Measurements from ENCODE around the gene BNIPL.

The BNIPL gene

DNA sequence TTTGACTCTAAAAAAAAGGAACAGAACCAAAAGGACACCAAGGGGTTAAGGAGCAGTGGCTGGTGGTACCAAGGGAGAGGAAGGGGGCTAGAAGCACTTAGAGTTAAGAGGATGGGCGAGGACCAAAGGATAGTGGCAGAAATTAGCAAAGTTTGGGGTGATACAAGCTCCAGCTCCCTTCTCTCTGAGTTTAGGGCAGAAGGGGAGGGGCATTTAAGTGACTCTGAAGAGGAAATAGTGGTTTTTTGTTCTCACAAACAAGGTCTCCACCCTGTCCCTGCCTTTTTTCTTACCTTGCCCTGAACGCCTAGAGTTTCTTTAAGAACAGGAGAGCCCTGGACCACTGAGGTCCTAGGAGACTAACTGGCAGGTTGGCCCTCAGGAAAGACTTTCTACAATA lies 19.8 kb downstream of the BNIPL start:
- DNase-seq (ENCODE audit: low read depth in 1 of 2, low spot score in 1 of 2): no peak

GRCh38 chr1:151058692-151059091 lies 22.3 kb downstream of the BNIPL start:
- no peak for DNase-seq (ENCODE audit: low read depth in 1 of 2, low spot score in 1 of 2)

GRCh38 chr1:151059109-151060006 lies 23.0 kb downstream of the BNIPL start, which contains the start of gene CDC42SE1:
TSS of gene CDC42SE1 (minus strand) at chr1:151059622. CDS start at chr1:151055730, 3,892 bp downstream.
- DNase-seq (ENCODE audit: low read depth in 1 of 2, low spot score in 1 of 2): peak; percentile 67

GRCh38 chr1:151060007-151060656 lies 23.7 kb downstream of the BNIPL start, which contains the start of gene MLLT11:
TSS of gene MLLT11 (plus strand) at chr1:151060397. CDS start at chr1:151067225, 6,828 bp downstream.
- DNase-seq (ENCODE audit: low read depth in 1 of 2, low spot score in 1 of 2): no peak

- DNase-seq (ENCODE audit: low read depth in 1 of 2, low spot score in 1 of 2): no peak
Measured at GRCh38 chr1:151060657-151061421, 24.5 kb downstream of the BNIPL start.

DNA sequence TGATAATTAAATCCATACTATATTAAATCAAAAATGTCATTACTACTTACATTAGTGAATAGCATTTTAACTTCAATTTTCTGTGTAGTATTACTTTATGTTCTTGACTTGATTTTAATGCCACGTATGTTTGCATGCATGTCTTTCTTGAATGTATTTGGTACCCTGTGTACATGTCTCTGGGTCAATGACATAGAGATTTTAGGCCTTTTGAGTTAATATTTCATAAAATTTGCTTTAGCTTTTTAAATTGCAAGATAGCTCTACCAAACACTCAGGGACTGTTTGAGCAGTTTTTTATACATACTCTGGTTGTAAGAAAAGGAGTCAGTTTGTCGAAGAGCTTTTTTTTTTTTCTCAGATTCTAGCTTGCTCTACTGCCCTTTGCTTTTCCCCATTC lies 25.3 kb downstream of the BNIPL start:
- DNase-seq (ENCODE audit: low read depth in 1 of 2, low spot score in 1 of 2): no peak

DNA sequence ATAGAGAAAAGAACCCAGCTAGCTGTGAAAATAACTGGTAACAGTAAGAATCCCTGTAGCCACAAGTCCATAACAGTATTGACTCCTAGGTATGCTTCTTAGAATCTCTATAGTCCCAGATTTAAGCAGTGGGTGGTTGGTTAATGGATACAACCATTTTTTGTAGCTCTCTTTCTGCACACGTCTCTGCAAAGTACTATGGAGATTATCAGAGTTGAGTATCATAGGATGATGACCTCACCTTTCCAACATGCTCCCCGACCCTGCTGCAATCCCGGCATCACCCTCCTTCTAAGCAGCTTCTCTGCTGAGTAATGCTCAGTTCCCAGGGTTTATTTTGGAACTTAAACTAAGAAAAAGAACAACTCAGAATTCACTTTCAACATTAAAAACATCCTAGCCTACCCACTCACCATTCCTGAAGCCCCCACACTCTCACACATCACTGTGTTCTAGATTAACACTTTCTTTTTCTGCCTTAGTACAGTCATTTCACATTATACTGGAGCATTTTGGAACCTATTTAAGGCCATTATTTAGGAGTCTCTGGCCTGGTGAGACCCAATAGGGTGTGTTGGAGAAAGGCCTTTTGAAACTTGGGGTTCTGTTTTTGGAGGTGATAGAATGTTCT lies 26.5 kb downstream of the BNIPL start:
- no peak for DNase-seq (ENCODE audit: low read depth in 1 of 2, low spot score in 1 of 2)

DNA sequence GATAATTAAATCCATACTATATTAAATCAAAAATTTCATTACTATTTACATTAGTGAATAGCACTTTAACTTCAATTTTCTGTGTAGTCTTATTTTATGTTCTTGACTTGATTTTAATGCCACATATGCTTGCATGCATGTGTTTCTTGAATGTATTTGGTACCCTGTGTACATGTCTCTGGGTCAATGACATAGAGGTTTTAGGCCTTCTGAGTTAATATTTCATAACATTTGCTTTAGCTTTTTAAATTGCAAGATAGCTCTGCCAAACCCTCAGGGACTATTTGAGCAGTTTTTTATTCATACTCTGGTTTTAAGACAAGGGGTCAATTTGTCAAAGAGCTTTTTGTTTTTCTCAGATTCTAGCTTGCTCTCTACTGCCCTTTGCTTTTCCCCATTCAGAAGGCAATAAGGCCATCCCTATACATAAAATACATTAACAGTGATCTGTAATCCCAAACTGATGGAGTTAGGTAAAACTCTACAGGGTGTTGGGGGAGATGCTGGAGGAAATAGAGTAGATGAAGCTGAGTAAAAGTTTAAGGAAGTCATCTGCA lies 28.8 kb downstream of the BNIPL start:
- DNase-seq (ENCODE audit: low read depth in 1 of 2, low spot score in 1 of 2): no peak

DNA sequence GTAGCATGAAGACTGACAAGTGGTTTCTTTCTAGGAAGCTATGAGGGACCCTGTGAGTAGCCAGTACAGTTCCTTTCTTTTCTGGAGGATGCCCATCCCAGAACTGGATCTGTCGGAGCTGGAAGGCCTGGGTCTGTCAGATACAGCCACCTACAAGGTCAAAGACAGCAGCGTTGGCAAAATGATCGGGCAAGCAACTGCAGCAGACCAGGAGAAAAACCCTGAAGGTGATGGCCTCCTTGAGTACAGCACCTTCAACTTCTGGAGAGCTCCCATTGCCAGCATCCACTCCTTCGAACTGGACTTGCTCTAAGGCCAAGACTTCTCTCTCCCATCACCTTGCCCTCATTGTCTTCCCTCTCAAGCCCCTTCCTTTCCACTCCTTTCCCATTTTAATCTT lies 30.8 kb downstream of the BNIPL start:
- no peak for DNase-seq (ENCODE audit: low read depth in 1 of 2, low spot score in 1 of 2)

DNA sequence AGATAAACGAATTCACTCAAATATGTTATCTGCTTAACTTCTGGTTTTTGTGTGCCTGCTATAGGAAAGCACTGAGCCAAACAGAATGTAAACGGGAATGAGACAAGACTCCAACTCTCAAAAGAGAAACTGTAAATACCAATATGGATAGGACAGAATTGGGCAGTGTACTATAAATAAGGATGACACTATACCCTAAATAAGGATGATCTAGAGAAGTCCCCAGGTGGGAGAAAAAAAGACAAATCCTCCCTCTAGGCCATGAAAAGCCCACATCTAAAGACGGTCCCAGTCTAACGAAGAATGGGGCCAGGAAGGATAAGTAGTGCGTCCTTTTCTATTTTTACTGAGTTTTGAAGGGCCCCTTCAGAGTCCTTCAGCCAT lies 32.7 kb downstream of the BNIPL start:
- no peak for DNase-seq (ENCODE audit: low read depth in 1 of 2, low spot score in 1 of 2)

GRCh38 chr1:151070474-151071276 lies 34.3 kb downstream of the BNIPL start, which contains the start of gene GABPB2:
TSS of gene GABPB2 (plus strand) at chr1:151070761. CDS start at chr1:151088190, 17,429 bp downstream.
- peak; percentile 79 to 81 for DNase-seq (ENCODE audit: low read depth in 1 of 2, low spot score in 1 of 2)

- DNase-seq (ENCODE audit: low read depth in 1 of 2, low spot score in 1 of 2): no peak
Measured at GRCh38 chr1:151072224-151072623, 35.8 kb downstream of the BNIPL start.

DNA sequence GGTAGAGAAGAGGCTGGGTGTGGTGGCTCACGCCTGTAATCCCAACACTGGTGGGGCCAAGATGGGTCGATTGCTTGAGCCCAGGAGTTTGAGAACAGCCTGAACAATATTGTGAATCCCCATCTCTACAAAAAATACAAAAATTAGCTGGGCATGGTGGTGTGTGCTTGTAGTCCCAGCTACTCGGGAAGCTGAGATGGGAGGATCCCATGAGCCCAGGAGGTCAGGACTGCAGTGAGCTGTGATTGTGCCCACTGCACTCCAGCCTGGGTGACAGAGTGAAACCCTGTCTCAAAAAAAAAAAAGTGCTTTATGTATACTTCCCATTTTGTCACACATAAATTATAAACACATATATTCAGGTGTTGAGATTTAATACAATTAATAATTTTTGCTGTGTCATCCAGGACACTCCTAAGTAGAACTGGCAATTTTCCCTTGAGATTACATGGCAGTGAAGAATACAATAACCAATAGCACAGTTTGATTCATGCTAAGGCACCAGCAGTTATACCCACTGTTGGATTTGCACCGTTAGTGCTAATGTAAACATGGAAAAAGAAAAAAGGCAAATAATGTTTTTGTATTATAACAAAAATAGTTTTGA lies 49.7 kb downstream of the BNIPL start:
- DNase-seq (ENCODE audit: low read depth in 1 of 2, low spot score in 1 of 2): no peak
